HepG2 (cell line): Measurements from ENCODE around the gene TAT. TPM values are rescaled to one million over a fixed set of nuclear protein-coding genes. Genes with fewer than 3 reads are reported as not detected.

ENCODE experiments used
- ASH2L ChIP-seq: fragments of 300-600, 200-600 bp; sonication (generic); IDR thresholded peaks from 2 replicates; pipeline ENCODE4 v1.7.0; 2017; ENCODE audit warnings: low read depth, mild to moderate bottlenecking, moderate library complexity, mixed read lengths, low read length; ENCODE audit not compliant: insufficient read length
- ATRX ChIP-seq: sonication (generic); formaldehyde crosslinking; IDR thresholded peaks from 2 replicates; pipeline ENCODE4 v1.4.0; 2020; ENCODE audit warnings: missing genetic modification reagents, borderline replicate concordance
- CAMTA2 ChIP-seq: sonication (generic); formaldehyde crosslinking; IDR thresholded peaks from 2 replicates; pipeline ENCODE4 v1.4.0; 2020; ENCODE audit warnings: mild to moderate bottlenecking, missing genetic modification reagents, borderline replicate concordance
- HNRNPH1 ChIP-seq: fragments of 200-400 bp; formaldehyde crosslinking; optimal IDR thresholded peaks from 2 replicates; pipeline ENCODE3; 2017; ENCODE audit warnings: mild to moderate bottlenecking, low read depth, low read length
- ISL2 ChIP-seq: sonication (generic); formaldehyde crosslinking; IDR thresholded peaks from 2 replicates; pipeline ENCODE4 v1.5.0; 2020; ENCODE audit warnings: missing genetic modification reagents
- NFKB2 ChIP-seq: sonication (generic); formaldehyde crosslinking; IDR thresholded peaks from 2 replicates; pipeline ENCODE4 v1.4.0; 2020; ENCODE audit warnings: missing genetic modification reagents, borderline replicate concordance
- SAFB2 ChIP-seq: sonication (generic); formaldehyde crosslinking; IDR thresholded peaks from 2 replicates; pipeline ENCODE4 v1.5.1; 2020; ENCODE audit warnings: missing genetic modification reagents, low read depth, mild to moderate bottlenecking, borderline replicate concordance
- SAP130 ChIP-seq: IDR thresholded peaks from 2 replicates; pipeline ENCODE4 v1.6.1; 2016; ENCODE audit warnings: low read depth
- SIX4 ChIP-seq: sonication (generic); formaldehyde crosslinking; IDR thresholded peaks from 2 replicates; pipeline ENCODE4 v1.4.0; 2020; ENCODE audit warnings: missing genetic modification reagents
- ZBTB2 ChIP-seq: sonication (generic); formaldehyde crosslinking; IDR thresholded peaks from 2 replicates; pipeline ENCODE4 v1.8.0; 2022; ENCODE audit warnings: low read depth, missing genetic modification reagents
- ZBTB33 ChIP-seq: sonication (generic); formaldehyde crosslinking; IDR thresholded peaks from 2 replicates; pipeline ENCODE4 v1.4.0; 2020; ENCODE audit warnings: missing genetic modification reagents
- ZFYVE20 ChIP-seq: sonication (generic); formaldehyde crosslinking; IDR thresholded peaks from 2 replicates; pipeline ENCODE4 v1.8.0; 2023; ENCODE audit warnings: low read depth, mild to moderate bottlenecking, moderate library complexity, missing genetic modification reagents, borderline replicate concordance
- polyA plus RNA-seq, 8 experiments: library from polyadenylated mRNA; depleted of rRNA in 3 of 8; stranded (reverse) in 7 of 8; unstranded in 1 of 8; fragments of >200 nt; fragmentation: Illumina TruSeq in 4 of 8; extraction: Trizol in 4 of 8; gene quantifications; 2 replicates each; pipeline versions ENCODE4 v1.2.1 to v1.2.3, GENCODE V29; 2011 to 2016; ENCODE audit warnings: low read depth in 4 of 8, missing spikeins in 1 of 8, mixed read lengths in 1 of 8; ENCODE audit not compliant: insufficient read depth in 1 of 8
- total RNA-seq, 5 experiments: library from RNA; depleted of rRNA; stranded (reverse); fragments of >200 nt; fragmentation: Illumina TruSeq; extraction: Trizol; gene quantifications; 2 replicates each; pipeline ENCODE4 v1.2.3, GENCODE V29; 2016; ENCODE audit warnings: low read depth in 1 of 5
- TF ChIP-seq, protein P1 (sequence below): sonication (generic); formaldehyde crosslinking; IDR thresholded peaks from 2 replicates; pipeline ENCODE4 v1.4.0; 2020; ENCODE audit warnings: missing genetic modification reagents
- TF ChIP-seq, protein P2 (sequence below): fragments of 450-650 bp; IDR thresholded peaks from 2 replicates; pipeline ENCODE4 v1.6.1; 2017; ENCODE audit warnings: mild to moderate bottlenecking
- TF ChIP-seq, protein P3 (sequence below): sonication (generic); formaldehyde crosslinking; IDR thresholded peaks from 2 replicates; pipeline ENCODE4 v1.4.0; 2020; ENCODE audit warnings: missing genetic modification reagents
- TF ChIP-seq, protein P4 (sequence below): sonication (generic); formaldehyde crosslinking; IDR thresholded peaks from 2 replicates; pipeline ENCODE4 v1.5.0; 2020; ENCODE audit warnings: mild to moderate bottlenecking, missing genetic modification reagents

TAT gene
- total and polyA plus RNA-seq, 2 of the 13 experiments (the other 11 are each of a cell fraction or from before 2014, with no cell fraction given) = 1.6 to 5.8 TPM

DNA sequence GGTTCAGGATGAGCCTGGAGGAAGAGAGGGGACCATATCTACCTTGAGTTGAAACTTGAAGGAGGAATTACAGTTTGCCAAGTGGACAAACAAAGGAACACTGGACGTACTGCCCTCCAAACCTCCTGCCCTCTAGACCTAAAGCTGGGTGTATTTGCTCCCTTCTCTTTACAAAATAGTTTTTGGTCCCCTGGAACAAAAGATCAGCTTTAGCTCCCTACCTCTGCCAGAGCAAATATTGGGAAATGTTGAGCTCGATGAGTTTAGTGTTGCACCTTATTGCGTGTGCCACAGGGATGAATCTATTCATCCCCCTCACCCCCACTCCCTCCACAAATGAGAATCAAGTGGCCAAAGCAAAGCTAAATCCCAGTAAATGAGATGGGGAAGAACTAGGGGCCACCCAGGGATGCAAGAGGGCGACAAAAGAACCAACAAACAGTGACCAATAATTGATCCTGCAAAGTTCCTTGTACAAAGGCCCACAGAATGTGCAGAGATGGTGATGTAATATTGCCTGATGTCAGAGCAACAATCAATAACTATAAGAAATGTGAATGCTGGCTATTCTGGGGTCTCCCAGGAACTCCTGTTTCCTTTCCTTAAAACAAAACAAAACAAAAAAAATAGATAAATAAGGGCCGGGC is 17.2 kb upstream of the TAT start (continued):
- TF ChIP-seq SIX4 (CRISPR knock-in tag) (peak; percentile 81; the same call in 1 of the 2 replicates), SAFB2 (CRISPR knock-in tag) (0 out of 2 replicates have a peak, but pooled peaks have one; percentile 38), ZFYVE20 (CRISPR knock-in tag) (no peak), ZBTB2 (CRISPR knock-in tag) (no peak), NFKB2 (no peak), ISL2 (CRISPR knock-in tag) (peak; percentile 66; the same call in 1 of the 2 replicates), ATRX (CRISPR knock-in tag) (no peak), ASH2L (peak; percentile 88), SAP130 (CRISPR knock-in tag) (0 out of 2 replicates have a peak, but pooled peaks have one; percentile 4), CAMTA2 (CRISPR knock-in tag) (no peak), HNRNPH1 (no peak), ZBTB33 (CRISPR knock-in tag) (no peak)
- TF ChIP-seq, protein P1, sequence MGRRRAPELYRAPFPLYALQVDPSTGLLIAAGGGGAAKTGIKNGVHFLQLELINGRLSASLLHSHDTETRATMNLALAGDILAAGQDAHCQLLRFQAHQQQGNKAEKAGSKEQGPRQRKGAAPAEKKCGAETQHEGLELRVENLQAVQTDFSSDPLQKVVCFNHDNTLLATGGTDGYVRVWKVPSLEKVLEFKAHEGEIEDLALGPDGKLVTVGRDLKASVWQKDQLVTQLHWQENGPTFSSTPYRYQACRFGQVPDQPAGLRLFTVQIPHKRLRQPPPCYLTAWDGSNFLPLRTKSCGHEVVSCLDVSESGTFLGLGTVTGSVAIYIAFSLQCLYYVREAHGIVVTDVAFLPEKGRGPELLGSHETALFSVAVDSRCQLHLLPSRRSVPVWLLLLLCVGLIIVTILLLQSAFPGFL (CRISPR knock-in tag) = no peak
- TF ChIP-seq, protein P2, sequence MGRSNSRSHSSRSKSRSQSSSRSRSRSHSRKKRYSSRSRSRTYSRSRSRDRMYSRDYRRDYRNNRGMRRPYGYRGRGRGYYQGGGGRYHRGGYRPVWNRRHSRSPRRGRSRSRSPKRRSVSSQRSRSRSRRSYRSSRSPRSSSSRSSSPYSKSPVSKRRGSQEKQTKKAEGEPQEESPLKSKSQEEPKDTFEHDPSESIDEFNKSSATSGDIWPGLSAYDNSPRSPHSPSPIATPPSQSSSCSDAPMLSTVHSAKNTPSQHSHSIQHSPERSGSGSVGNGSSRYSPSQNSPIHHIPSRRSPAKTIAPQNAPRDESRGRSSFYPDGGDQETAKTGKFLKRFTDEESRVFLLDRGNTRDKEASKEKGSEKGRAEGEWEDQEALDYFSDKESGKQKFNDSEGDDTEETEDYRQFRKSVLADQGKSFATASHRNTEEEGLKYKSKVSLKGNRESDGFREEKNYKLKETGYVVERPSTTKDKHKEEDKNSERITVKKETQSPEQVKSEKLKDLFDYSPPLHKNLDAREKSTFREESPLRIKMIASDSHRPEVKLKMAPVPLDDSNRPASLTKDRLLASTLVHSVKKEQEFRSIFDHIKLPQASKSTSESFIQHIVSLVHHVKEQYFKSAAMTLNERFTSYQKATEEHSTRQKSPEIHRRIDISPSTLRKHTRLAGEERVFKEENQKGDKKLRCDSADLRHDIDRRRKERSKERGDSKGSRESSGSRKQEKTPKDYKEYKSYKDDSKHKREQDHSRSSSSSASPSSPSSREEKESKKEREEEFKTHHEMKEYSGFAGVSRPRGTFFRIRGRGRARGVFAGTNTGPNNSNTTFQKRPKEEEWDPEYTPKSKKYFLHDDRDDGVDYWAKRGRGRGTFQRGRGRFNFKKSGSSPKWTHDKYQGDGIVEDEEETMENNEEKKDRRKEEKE = no peak
- TF ChIP-seq, protein P3, sequence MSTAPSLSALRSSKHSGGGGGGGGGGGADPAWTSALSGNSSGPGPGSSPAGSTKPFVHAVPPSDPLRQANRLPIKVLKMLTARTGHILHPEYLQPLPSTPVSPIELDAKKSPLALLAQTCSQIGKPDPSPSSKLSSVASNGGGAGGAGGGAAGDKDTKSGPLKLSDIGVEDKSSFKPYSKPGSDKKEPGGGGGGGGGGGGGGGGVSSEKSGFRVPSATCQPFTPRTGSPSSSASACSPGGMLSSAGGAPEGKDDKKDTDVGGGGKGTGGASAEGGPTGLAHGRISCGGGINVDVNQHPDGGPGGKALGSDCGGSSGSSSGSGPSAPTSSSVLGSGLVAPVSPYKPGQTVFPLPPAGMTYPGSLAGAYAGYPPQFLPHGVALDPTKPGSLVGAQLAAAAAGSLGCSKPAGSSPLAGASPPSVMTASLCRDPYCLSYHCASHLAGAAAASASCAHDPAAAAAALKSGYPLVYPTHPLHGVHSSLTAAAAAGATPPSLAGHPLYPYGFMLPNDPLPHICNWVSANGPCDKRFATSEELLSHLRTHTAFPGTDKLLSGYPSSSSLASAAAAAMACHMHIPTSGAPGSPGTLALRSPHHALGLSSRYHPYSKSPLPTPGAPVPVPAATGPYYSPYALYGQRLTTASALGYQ = no peak; the same call in 1 of the 2 replicates
- TF ChIP-seq, protein P4, sequence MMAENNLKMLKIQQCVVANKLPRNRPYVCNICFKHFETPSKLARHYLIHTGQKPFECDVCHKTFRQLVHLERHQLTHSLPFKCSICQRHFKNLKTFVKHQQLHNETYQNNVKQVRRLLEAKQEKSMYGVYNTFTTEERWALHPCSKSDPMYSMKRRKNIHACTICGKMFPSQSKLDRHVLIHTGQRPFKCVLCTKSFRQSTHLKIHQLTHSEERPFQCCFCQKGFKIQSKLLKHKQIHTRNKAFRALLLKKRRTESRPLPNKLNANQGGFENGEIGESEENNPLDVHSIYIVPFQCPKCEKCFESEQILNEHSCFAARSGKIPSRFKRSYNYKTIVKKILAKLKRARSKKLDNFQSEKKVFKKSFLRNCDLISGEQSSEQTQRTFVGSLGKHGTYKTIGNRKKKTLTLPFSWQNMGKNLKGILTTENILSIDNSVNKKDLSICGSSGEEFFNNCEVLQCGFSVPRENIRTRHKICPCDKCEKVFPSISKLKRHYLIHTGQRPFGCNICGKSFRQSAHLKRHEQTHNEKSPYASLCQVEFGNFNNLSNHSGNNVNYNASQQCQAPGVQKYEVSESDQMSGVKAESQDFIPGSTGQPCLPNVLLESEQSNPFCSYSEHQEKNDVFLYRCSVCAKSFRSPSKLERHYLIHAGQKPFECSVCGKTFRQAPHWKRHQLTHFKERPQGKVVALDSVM (CRISPR knock-in tag) = peak; percentile 33; the same call in 1 of the 2 replicates
